Measurements from ENCODE around the gene FAM221B. TPM values are rescaled to one million over a fixed set of nuclear protein-coding genes. Genes with fewer than 3 reads are reported as not detected.

FAM221B gene
- total and polyA plus RNA-seq, 2 experiments from 2014 or later = 0.47 TPM; not detected in 1

DNA sequence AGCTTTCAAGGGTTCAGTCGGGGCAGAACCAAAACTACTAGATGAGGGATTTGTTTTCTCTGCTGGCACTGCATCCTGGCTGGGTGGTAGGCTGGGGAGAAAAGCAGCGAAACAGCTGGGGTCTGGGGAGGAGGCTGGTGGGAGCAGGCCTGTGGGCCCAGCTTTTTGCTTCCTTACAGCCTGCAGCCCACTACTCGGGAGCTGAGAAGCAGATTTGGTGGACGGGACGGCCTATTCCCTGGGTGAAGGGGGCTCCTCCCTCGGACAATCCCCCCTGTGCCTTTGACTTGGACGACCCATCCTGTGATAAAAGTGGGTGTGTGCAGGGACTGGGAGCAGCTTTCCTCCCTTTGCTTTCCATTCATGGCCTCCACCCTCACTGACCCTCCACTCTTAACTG, 28.0 kb downstream of the FAM221B start (continued):
- TF ChIP-seq, protein P1, sequence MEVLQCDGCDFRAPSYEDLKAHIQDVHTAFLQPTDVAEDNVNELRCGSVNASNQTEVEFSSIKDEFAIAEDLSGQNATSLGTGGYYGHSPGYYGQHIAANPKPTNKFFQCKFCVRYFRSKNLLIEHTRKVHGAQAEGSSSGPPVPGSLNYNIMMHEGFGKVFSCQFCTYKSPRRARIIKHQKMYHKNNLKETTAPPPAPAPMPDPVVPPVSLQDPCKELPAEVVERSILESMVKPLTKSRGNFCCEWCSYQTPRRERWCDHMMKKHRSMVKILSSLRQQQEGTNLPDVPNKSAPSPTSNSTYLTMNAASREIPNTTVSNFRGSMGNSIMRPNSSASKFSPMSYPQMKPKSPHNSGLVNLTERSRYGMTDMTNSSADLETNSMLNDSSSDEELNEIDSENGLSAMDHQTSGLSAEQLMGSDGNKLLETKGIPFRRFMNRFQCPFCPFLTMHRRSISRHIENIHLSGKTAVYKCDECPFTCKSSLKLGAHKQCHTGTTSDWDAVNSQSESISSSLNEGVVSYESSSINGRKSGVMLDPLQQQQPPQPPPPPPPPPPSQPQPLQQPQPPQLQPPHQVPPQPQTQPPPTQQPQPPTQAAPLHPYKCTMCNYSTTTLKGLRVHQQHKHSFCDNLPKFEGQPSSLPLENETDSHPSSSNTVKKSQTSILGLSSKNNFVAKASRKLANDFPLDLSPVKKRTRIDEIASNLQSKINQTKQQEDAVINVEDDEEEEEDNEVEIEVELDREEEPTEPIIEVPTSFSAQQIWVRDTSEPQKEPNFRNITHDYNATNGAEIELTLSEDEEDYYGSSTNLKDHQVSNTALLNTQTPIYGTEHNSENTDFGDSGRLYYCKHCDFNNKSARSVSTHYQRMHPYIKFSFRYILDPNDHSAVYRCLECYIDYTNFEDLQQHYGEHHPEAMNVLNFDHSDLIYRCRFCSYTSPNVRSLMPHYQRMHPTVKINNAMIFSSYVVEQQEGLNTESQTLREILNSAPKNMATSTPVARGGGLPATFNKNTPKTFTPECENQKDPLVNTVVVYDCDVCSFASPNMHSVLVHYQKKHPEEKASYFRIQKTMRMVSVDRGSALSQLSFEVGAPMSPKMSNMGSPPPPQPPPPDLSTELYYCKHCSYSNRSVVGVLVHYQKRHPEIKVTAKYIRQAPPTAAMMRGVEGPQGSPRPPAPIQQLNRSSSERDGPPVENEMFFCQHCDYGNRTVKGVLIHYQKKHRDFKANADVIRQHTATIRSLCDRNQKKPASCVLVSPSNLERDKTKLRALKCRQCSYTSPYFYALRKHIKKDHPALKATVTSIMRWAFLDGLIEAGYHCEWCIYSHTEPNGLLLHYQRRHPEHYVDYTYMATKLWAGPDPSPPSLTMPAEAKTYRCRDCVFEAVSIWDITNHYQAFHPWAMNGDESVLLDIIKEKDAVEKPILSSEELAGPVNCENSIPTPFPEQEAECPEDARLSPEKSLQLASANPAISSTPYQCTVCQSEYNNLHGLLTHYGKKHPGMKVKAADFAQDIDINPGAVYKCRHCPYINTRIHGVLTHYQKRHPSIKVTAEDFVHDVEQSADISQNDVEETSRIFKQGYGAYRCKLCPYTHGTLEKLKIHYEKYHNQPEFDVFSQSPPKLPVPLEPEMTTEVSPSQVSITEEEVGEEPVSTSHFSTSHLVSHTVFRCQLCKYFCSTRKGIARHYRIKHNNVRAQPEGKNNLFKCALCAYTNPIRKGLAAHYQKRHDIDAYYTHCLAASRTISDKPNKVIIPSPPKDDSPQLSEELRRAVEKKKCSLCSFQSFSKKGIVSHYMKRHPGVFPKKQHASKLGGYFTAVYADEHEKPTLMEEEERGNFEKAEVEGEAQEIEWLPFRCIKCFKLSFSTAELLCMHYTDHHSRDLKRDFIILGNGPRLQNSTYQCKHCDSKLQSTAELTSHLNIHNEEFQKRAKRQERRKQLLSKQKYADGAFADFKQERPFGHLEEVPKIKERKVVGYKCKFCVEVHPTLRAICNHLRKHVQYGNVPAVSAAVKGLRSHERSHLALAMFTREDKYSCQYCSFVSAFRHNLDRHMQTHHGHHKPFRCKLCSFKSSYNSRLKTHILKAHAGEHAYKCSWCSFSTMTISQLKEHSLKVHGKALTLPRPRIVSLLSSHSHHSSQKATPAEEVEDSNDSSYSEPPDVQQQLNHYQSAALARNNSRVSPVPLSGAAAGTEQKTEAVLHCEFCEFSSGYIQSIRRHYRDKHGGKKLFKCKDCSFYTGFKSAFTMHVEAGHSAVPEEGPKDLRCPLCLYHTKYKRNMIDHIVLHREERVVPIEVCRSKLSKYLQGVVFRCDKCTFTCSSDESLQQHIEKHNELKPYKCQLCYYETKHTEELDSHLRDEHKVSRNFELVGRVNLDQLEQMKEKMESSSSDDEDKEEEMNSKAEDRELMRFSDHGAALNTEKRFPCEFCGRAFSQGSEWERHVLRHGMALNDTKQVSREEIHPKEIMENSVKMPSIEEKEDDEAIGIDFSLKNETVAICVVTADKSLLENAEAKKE (CRISPR knock-in tag; IDR thresholded peaks at IDR 0.05) = no peak
- TF ChIP-seq EZH2phosphoT487 (IDR thresholded peaks at IDR 0.05; ENCODE audit: unreplicated experiment) (no peak), POLR2AphosphoS5 (IDR thresholded peaks at IDR 0.05; ENCODE audit: low read depth) (no peak)
- TF ChIP-seq, protein P2, sequence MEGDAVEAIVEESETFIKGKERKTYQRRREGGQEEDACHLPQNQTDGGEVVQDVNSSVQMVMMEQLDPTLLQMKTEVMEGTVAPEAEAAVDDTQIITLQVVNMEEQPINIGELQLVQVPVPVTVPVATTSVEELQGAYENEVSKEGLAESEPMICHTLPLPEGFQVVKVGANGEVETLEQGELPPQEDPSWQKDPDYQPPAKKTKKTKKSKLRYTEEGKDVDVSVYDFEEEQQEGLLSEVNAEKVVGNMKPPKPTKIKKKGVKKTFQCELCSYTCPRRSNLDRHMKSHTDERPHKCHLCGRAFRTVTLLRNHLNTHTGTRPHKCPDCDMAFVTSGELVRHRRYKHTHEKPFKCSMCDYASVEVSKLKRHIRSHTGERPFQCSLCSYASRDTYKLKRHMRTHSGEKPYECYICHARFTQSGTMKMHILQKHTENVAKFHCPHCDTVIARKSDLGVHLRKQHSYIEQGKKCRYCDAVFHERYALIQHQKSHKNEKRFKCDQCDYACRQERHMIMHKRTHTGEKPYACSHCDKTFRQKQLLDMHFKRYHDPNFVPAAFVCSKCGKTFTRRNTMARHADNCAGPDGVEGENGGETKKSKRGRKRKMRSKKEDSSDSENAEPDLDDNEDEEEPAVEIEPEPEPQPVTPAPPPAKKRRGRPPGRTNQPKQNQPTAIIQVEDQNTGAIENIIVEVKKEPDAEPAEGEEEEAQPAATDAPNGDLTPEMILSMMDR (conservative IDR thresholded peaks at IDR 0.05; ENCODE audit: low read depth in 2 of 2) = no peak

DNA sequence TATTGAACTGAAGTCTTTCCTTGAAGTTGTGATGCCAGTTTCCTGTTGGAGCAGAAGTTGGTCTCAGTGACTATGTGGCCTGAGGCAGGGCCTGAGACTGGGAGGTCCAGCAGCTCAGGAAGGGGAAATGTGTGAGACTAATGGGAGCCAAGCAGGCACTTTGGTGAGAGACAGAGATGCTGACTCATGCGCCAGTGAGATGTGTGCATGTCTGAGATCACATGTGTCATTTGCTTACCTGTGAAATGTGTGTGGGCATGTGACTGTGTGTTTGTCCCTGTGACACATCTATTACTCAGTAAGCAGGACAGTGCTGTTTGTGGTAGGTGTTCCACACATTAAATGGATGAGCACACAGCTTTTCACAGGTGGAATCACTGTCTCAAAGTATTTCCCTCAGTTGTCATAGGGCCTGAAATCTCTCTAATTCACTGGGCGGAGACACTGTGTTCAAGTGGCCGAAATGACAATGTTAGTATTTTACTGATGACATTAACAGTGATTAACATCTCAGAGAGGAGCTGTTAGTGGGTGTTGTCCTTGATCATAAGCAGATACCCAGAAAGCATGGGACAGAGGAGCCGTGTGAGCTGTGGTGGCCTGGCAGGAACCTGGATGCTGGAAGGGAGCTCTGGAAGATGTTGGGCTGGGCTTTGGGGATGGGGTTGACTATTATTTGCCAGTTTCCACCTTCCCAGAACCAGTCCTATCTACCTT, 29.7 kb downstream of the FAM221B start:
- no peak overlapping the region for H3K4me3 Mint-ChIP-seq
- H3K36me3 ChIP-seq (ENCODE audit: insufficient read depth) = 0 out of 2 replicates have a peak, but pooled peaks cover 5% of the 10 kb centered on the region
- no peaks in the 10 kb centered on the region for H3K27me3 ChIP-seq (ENCODE audit: insufficient read depth)
- H3K27me3 Mint-ChIP-seq (ENCODE audit: insufficient read depth, low read depth, poor library complexity) = peaks cover 4% of the 10 kb centered on the region
- peaks cover 6% of the 10 kb centered on the region; the same call in 1 of the 2 replicates for H3K4me1 ChIP-seq (ENCODE audit: insufficient read depth)
- H2AFZ ChIP-seq = no peak overlapping the region
- peaks cover 6% of the 10 kb centered on the region; the same call in 2 of the 3 replicates for H3K4me1 Mint-ChIP-seq
- no peaks in the 10 kb centered on the region; the same call in 2 of the 3 replicates for H3K9me3 Mint-ChIP-seq
- H3K4me2 ChIP-seq = no peak overlapping the region
- H3K9me2 ChIP-seq (ENCODE audit: insufficient read depth) = no peaks in the 10 kb centered on the region
- H3F3A ChIP-seq (replicated peaks; ENCODE audit: low read depth) = 0 out of 2 replicates have a peak, but pooled peaks cover 3% of the 10 kb centered on the region
- no peaks in the 10 kb centered on the region; the same call in 2 of the 3 replicates for H3K36me3 Mint-ChIP-seq (ENCODE audit: low read depth)
- no peaks in the 10 kb centered on the region; the same call in 1 of the 2 replicates for H4K20me1 ChIP-seq (replicated peaks; ENCODE audit: insufficient read depth)
- ATAC-seq (no peak), DNase-seq (ENCODE audit: low spot score) (no peak)
- H3K27ac ChIP-seq (ENCODE audit: low read depth) = no peak overlapping the region
- H3K27ac Mint-ChIP-seq = peak overlapping the region; percentile 51; the same call in 1 of the 2 replicates
- no peaks in the 10 kb centered on the region for H3K79me2 ChIP-seq (replicated peaks; ENCODE audit: insufficient read depth)
- no peak overlapping the region for H3K4me3 ChIP-seq
- TF ChIP-seq, protein P3, sequence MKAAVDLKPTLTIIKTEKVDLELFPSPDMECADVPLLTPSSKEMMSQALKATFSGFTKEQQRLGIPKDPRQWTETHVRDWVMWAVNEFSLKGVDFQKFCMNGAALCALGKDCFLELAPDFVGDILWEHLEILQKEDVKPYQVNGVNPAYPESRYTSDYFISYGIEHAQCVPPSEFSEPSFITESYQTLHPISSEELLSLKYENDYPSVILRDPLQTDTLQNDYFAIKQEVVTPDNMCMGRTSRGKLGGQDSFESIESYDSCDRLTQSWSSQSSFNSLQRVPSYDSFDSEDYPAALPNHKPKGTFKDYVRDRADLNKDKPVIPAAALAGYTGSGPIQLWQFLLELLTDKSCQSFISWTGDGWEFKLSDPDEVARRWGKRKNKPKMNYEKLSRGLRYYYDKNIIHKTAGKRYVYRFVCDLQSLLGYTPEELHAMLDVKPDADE (IDR thresholded peaks at IDR 0.05) = no peak
- TF ChIP-seq NANOG (IDR thresholded peaks at IDR 0.05; ENCODE audit: borderline replicate concordance) (no peak), JUNB (IDR thresholded peaks at IDR 0.05; ENCODE audit: unreplicated experiment) (no peak), ZNF331 (CRISPR knock-in tag; IDR thresholded peaks at IDR 0.05; ENCODE audit: low read depth) (no peak)
- TF ChIP-seq, protein P4, sequence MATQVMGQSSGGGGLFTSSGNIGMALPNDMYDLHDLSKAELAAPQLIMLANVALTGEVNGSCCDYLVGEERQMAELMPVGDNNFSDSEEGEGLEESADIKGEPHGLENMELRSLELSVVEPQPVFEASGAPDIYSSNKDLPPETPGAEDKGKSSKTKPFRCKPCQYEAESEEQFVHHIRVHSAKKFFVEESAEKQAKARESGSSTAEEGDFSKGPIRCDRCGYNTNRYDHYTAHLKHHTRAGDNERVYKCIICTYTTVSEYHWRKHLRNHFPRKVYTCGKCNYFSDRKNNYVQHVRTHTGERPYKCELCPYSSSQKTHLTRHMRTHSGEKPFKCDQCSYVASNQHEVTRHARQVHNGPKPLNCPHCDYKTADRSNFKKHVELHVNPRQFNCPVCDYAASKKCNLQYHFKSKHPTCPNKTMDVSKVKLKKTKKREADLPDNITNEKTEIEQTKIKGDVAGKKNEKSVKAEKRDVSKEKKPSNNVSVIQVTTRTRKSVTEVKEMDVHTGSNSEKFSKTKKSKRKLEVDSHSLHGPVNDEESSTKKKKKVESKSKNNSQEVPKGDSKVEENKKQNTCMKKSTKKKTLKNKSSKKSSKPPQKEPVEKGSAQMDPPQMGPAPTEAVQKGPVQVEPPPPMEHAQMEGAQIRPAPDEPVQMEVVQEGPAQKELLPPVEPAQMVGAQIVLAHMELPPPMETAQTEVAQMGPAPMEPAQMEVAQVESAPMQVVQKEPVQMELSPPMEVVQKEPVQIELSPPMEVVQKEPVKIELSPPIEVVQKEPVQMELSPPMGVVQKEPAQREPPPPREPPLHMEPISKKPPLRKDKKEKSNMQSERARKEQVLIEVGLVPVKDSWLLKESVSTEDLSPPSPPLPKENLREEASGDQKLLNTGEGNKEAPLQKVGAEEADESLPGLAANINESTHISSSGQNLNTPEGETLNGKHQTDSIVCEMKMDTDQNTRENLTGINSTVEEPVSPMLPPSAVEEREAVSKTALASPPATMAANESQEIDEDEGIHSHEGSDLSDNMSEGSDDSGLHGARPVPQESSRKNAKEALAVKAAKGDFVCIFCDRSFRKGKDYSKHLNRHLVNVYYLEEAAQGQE (IDR thresholded peaks at IDR 0.05; ENCODE audit: unreplicated experiment) = no peak

All from GM23338 (cell line).